KG1 (cell line): ENCODE measurements around the gene SFN.

Experiments used
- DNase-seq: peaks from one replicate; lab custom pipeline; 2025; lab: John Stamatoyannopoulos, UW

The SFN gene

GRCh38 chr1:26911399-26912146 is 48.6 kb downstream of the SFN start:
- no peak for DNase-seq

GRCh38 chr1:26912147-26912490 is 49.2 kb downstream of the SFN start:
- DNase-seq, result no peak

GRCh38 chr1:26913389-26913753 is 50.4 kb downstream of the SFN start:
- no peak for DNase-seq
